Ecto neural progenitor cell (in vitro differentiated cells): ENCODE measurements around the gene RARS1.

Experiments
- DNase-seq: peaks from one replicate; pipeline ENCODE4 v3.0.0-alpha.2; 2018; ENCODE audit warnings: low spot score

The RARS1 gene

GRCh38 chr5:168486136-168486879, at the start of gene RARS1:
TSS of gene RARS1 (plus strand) at chr5:168486471. CDS start at chr5:168486499, 28 bp downstream.
- peak; percentile 95 for DNase-seq

- DNase-seq = no peak
These were observed 47.9 kb upstream of the RARS1 start for GRCh38 chr5:168438349-168438748.

DNA sequence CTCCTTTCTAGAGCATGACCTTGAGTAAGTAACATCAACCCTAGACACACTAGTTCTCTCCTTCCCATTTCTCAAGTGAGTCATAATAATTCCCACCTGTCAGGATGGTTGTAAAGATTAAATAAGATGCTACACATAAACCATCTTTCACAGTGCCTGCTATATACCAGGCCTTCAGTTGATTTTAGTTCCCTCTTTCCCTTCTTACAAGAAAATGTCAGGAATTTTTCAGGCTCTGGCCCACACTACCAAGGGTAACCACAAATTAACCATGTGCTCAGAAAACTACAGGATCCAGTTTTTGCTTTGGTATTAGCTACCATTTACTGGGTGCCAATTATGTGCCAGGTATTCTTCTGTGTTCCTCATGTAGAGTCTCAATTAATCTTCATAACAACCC, 42.7 kb upstream of the RARS1 start:
- DNase-seq = no peak

- no peak for DNase-seq
These were observed 42.1 kb upstream of the RARS1 start for GRCh38 chr5:168443950-168444700.

GRCh38 chr5:168446983-168447619, 39.2 kb upstream of the RARS1 start:
- DNase-seq = no peak

DNA sequence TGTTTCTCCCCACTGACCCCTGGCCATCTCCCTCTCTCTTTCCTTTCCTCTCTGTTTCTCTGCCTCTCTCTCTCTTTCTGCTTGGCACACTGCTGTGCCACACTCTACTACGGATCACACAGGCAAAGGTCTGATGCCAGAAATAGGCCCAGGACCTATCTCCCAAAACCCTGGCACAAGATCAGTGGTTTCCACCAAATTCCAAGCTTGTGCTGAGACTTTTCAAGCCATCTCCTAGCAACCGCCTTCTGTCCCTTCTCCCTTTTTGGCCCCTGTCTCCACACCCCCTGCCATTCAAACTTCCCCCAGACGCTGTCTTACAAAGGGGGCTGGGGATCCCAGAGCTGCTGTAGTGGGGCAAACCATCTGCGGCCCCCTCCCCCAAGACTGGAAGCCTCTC, 38.5 kb upstream of the RARS1 start:
- DNase-seq = peak; percentile 72

GRCh38 chr5:168449166-168449565, 37.1 kb upstream of the RARS1 start:
- DNase-seq = no peak

- DNase-seq = no peak
These were observed 34.7 kb upstream of the RARS1 start for GRCh38 chr5:168451565-168451964.

DNA sequence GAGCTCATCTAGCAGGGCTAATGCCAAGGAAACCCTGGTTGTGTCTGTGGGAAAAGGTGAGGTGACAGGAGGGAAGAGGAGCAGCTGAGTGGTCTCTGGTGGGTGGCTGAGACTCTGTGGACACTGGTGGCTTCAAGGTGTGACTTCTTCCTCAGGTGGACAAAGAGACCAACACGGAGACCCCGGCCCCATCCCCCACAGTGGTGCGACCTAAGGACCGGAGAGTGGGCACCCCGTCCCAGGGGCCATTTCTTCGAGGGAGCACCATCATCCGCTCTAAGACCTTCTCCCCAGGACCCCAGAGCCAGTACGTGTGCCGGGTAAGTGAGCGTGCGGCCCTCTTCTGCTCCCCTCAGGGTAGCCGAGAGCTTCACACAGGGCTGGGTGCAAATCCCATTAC, 31.1 kb upstream of the RARS1 start:
- no peak for DNase-seq

GRCh38 chr5:168457542-168457941, 28.7 kb upstream of the RARS1 start:
- DNase-seq = no peak

DNA sequence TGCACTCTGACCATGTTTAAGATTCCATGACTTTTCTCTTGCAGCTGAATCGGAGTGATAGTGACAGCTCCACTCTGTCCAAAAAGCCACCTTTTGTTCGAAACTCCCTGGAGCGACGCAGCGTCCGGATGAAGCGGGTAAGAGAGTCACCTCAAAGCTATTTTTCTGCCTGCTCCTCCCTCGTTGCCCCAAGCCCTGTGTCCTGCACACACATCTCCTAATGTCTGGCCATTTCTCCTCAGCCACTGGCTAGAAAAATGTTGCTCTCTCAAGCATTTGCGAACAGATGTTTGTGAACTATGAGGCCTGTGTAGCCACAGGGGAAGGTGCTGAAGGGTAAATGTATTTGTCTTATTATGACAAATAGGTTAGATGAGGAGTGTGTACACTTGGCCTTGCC, 25.7 kb upstream of the RARS1 start:
- DNase-seq = no peak

GRCh38 chr5:168463081-168463480, 23.2 kb upstream of the RARS1 start:
- DNase-seq = no peak

DNA sequence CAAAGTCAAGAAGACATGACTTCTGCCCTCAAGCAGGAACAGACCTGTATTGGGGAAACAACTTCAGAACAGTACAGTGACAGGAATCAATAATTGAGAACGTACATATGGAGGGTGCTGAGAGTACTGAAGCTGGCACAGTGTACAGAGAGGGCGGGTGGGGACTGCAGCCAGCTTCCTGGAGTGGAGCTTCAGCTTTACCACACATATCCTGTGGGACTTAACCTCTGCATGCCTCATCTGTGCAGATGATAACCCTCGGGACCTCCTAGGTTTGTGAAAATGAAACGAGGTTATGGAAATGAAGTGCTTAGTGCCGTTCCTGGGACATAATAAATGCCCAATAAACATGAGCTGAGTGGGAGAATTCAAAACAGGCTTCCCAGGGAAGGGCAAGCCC, 22.1 kb upstream of the RARS1 start:
- no peak for DNase-seq

GRCh38 chr5:168464641-168465040, 21.6 kb upstream of the RARS1 start:
- no peak for DNase-seq

- DNase-seq = no peak
These were observed 18.4 kb upstream of the RARS1 start for GRCh38 chr5:168467755-168468330.

DNA sequence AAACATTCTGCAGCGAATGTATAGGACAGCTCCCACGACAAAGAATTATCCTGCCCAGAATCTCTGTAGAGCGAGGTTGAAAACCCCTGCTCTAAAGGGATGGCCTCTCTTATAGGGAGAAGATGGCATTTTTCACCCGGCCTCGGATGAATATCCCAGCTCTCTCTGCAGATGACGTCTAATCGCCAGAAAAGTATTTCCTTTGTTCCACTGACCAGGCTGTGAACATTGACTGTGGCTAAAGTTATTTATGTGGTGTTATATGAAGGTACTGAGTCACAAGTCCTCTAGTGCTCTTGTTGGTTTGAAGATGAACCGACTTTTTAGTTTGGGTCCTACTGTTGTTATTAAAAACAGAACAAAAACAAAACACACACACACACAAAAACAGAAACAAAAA, 17.4 kb upstream of the RARS1 start:
- no peak for DNase-seq

- no peak for DNase-seq
These were observed 16.5 kb upstream of the RARS1 start for GRCh38 chr5:168469816-168470215.

- DNase-seq = no peak
These were observed 14.5 kb upstream of the RARS1 start for GRCh38 chr5:168471785-168472184.

GRCh38 chr5:168472329-168472728, 13.9 kb upstream of the RARS1 start:
- no peak for DNase-seq

GRCh38 chr5:168474319-168474718, 12.0 kb upstream of the RARS1 start:
- no peak for DNase-seq

DNA sequence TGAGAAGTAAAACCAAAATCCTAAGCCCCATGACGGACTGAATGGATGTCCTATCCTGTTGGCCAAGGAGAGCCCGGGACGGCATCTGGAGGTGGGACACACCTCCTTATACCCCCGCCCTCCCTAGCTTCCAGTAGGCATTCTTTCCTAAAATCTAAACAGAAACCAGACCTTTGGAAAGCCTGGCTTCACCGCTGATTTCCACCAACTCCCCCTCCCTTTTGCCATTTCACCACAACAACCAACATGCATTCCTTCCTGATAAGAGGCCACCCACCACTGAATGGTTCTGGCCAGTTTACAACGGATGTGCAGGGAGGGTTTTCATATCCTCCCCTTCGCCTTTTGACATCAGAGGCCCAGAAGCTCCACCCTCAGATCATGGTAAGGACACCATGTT, 9.2 kb upstream of the RARS1 start:
- DNase-seq = no peak

GRCh38 chr5:168479166-168479565, 7.1 kb upstream of the RARS1 start:
- DNase-seq = no peak

DNA sequence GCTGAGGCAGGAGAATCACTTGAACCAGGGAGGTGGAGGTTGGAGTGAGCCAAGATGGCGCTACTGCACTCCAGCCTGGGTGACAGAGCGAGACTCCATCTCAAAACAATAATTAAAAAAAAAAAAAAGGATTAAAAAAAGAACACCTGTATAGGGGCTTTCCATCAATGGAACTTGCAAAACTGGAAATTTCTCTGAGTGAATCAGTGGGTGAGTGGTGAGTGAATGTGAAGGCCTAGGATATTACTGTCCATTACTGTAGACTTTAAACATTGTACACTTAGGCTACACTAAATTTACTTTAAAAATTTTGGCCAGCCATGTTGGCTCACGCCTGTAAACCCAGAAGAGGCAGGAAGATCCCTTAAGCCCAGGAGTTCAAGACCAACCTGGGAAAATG, 5.7 kb upstream of the RARS1 start:
- no peak for DNase-seq
